Left renal cortex interstitium (tissue), 4 donors: ENCODE results near the gene TRH. TPM values are rescaled to one million over a fixed set of nuclear protein-coding genes. Genes with fewer than 3 reads are reported as not detected.
"Not testable (repeated sequence)": the region's sequence is repeated elsewhere in the genome, so short reads cannot be mapped to it uniquely, and the experiment has no call there.

ENCODE experiments used
- DNase-seq, 4 donors: peaks; one replicate each; pipeline ENCODE4 v3.0.0-alpha.2; 2013; ENCODE audit warnings: low read depth in 4 of 4, low spot score in 2 of 4, missing footprints in 1 of 4
- polyA plus RNA-seq, 4 donors: library from polyadenylated mRNA; unstranded; fragments of 120-200 nt; gene quantifications; one replicate each; pipeline ENCODE4 v1.2.1, GENCODE V29; 2013; ENCODE audit not compliant: insufficient read length in 4 of 4

The TRH gene
- polyA plus RNA-seq, 4 donors: 0.23 to 0.45 (median 0.32) TPM

- DNase-seq: not testable (repeated sequence)
These were observed 24.7 kb downstream of the TRH start for GRCh38 chr3:129999176-129999575.

GRCh38 chr3:130002666-130003598 is 28.4 kb downstream of the TRH start:
- not testable (repeated sequence) for DNase-seq

GRCh38 chr3:130010556-130010955 is 36.0 kb downstream of the TRH start:
- no peak for DNase-seq

DNA sequence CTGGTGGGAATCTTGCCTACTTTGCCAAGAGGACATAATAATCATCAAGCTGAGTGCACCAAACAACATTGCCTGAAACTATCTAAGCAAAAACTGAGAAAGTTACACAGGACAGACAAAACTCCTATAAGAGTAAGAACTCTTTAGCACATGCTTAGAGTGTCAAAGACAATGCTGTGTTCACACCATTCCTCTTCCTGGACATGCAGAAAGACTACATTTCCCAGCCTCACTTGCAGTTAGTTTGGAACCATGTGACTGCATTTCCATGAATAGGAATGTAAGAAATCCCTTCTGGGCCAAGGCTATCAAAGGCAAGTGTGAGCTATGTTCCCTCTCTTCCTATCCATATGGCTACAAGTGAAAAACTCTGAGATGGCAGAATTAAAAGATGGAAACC is 37.6 kb downstream of the TRH start:
- not testable (repeated sequence) for DNase-seq

- DNase-seq: not testable (repeated sequence)
These were observed 38.7 kb downstream of the TRH start for GRCh38 chr3:130013246-130013645.

DNA sequence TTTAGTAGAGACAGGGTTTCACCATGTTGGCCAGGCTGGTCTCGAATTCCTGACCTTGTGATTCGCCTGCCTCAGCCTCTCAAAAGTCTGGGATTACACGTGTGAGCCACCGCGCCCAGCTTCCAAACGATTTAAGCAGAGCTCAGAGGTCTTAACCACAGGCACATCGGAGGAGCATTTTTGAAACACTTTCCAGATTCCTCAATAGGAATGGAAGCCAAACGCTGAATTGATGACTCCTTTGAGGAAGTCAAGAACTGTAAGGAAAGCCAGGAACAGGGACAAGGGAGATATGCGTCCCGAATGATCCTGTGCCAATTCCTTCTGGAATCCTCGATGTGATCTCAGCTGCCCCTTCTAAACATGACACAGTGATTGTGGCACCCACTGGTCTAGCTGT is 40.0 kb downstream of the TRH start:
- no peak for DNase-seq

- not testable (repeated sequence) for DNase-seq
These were observed 43.1 kb downstream of the TRH start for GRCh38 chr3:130017661-130018060.

- DNase-seq: not testable (repeated sequence)
These were observed 51.8 kb downstream of the TRH start for GRCh38 chr3:130026146-130026829.

- DNase-seq: not testable (repeated sequence)
These were observed 52.9 kb downstream of the TRH start for GRCh38 chr3:130027437-130027836.

Other genes with a start within 250 kb of the TRH start
- 10 to 100 TPM; 22.7 to 25.5 (median 24.2) TPM for gene TMCC1, start 81.0 kb upstream of the TRH start, polyA plus RNA-seq
- 1 to 10 TPM in 3 of 4 donors, under 1 TPM in 1; 0.76 to 3.8 (median 2.1) TPM for gene ALG1L2, start 107.1 kb downstream of the TRH start, polyA plus RNA-seq